Measurements from ENCODE around the gene PRAMEF1.
A peak's percentile ranks its signal among the peaks of the same experiment; 100 is the strongest.
"Not testable (repeated sequence)": the region's sequence is repeated elsewhere in the genome, so short reads cannot be mapped to it uniquely, and the experiment has no call there.

Gene PRAMEF1

DNA sequence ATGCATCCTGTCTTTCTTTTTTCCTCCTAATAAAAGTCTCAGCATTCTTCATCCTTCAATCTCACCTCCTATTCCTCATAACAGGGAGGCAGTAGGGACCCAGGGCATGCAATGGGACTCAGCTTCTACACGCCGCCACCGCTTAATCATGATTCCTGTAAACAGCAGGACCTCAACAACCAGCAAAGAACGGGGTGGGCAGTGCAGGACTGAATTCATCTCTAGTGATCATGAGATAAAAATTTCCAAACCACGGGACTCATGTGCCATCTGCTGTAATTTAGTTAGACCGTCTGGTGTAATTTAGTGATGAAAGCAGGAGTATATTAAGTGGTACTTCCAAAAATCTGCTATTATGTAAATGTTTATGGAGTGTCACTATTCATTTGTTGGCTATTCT, 12.3 kb upstream of the PRAMEF1 start:
- Histone ChIP-seq H3K4ac (ENCODE audit: low read depth in 1 of 2, low read length in 2 of 2) (no peak overlapping the region), H3K79me1 (replicated peaks; ENCODE audit: low read length, poor library complexity, severe bottlenecking) (no peaks in the 10 kb centered on the region), H3K36me3 (ENCODE audit: control insufficient read depth in 1 of 2, insufficient read depth in 2 of 2, low read depth in 1 of 2, low read length in 2 of 2) (no peaks in the 10 kb centered on the region), H3K14ac (ENCODE audit: low read length in 2 of 2) (no peak overlapping the region), H3K4me3 (ENCODE audit: insufficient read depth in 1 of 2, low read depth in 1 of 2, low read length in 2 of 2) (no peak overlapping the region), H3K27ac (ENCODE audit: low read length, poor library complexity, severe bottlenecking) (no peak overlapping the region), H3K4me1 (ENCODE audit: control insufficient read depth, insufficient read depth, low read depth, low read length) (no peaks in the 10 kb centered on the region), H2AFZ (ENCODE audit: low read depth, low read length) (no peak overlapping the region), H2BK12ac (ENCODE audit: low read length in 2 of 2) (no peak overlapping the region), H4K91ac (ENCODE audit: low read length) (no peak overlapping the region), H2BK15ac (ENCODE audit: low read depth, poor library complexity, severe bottlenecking) (no peak overlapping the region), H3K4me2 (ENCODE audit: low read length, poor library complexity, severe bottlenecking) (no peak overlapping the region), H2BK120ac (ENCODE audit: low read depth, low read length) (no peak overlapping the region), H2BK5ac (ENCODE audit: low read depth, low read length, poor library complexity, severe bottlenecking) (no peak overlapping the region), H3K23ac (ENCODE audit: low read length in 2 of 2) (no peak overlapping the region), H3K9ac (ENCODE audit: low read length) (no peak overlapping the region), H4K8ac (ENCODE audit: low read length) (no peak overlapping the region), H2AK5ac (ENCODE audit: low read length, severe bottlenecking) (no peak overlapping the region), H3K18ac (ENCODE audit: low read depth in 1 of 2, low read length in 2 of 2) (no peak overlapping the region), H3K27me3 (ENCODE audit: control insufficient read depth in 1 of 2, insufficient read depth in 1 of 2, low read length in 2 of 2) (peaks cover 0 to 9% of the 10 kb centered on the region in 2 experiments), H3K9me3 (ENCODE audit: control insufficient read depth, low read length) (no peaks in the 10 kb centered on the region)
- no peak for DNase-seq
- 79% methylated on average over 6 of the region's 6 CpGs for WGBS

- not testable (repeated sequence) for H3K27me3 ChIP-seq (ENCODE audit: control insufficient read depth in 1 of 2, insufficient read depth in 1 of 2, low read length in 2 of 2); H2AFZ ChIP-seq (ENCODE audit: low read depth, low read length); H3K27ac ChIP-seq (ENCODE audit: low read length, poor library complexity, severe bottlenecking); H3K4me1 ChIP-seq (ENCODE audit: control insufficient read depth, insufficient read depth, low read depth, low read length); H3K14ac ChIP-seq (ENCODE audit: low read length in 2 of 2); H2BK15ac ChIP-seq (ENCODE audit: low read depth, poor library complexity, severe bottlenecking); H3K4me3 ChIP-seq (ENCODE audit: insufficient read depth in 1 of 2, low read depth in 1 of 2, low read length in 2 of 2); H3K79me1 ChIP-seq (replicated peaks; ENCODE audit: low read length, poor library complexity, severe bottlenecking); H3K4ac ChIP-seq (ENCODE audit: low read depth in 1 of 2, low read length in 2 of 2); H3K36me3 ChIP-seq (ENCODE audit: control insufficient read depth in 1 of 2, insufficient read depth in 2 of 2, low read depth in 1 of 2, low read length in 2 of 2); H2BK5ac ChIP-seq (ENCODE audit: low read depth, low read length, poor library complexity, severe bottlenecking); H2BK120ac ChIP-seq (ENCODE audit: low read depth, low read length); H2AK5ac ChIP-seq (ENCODE audit: low read length, severe bottlenecking); H3K23ac ChIP-seq (ENCODE audit: low read length in 2 of 2); DNase-seq; H4K8ac ChIP-seq (ENCODE audit: low read length); H2BK12ac ChIP-seq (ENCODE audit: low read length in 2 of 2); H3K18ac ChIP-seq (ENCODE audit: low read depth in 1 of 2, low read length in 2 of 2); H3K9ac ChIP-seq (ENCODE audit: low read length); H3K4me2 ChIP-seq (ENCODE audit: low read length, poor library complexity, severe bottlenecking); H3K9me3 ChIP-seq (ENCODE audit: control insufficient read depth, low read length); H4K91ac ChIP-seq (ENCODE audit: low read length)
- WGBS: no CpG with 5 or more reads among the region's 5 CpGs
Observed at GRCh38 chr1:12781488-12781887, 9.7 kb upstream of the PRAMEF1 start.

- H3K9me3 ChIP-seq (ENCODE audit: control insufficient read depth, low read length); H2AK5ac ChIP-seq (ENCODE audit: low read length, severe bottlenecking); H3K27me3 ChIP-seq (ENCODE audit: control insufficient read depth in 1 of 2, insufficient read depth in 1 of 2, low read length in 2 of 2); H3K4me2 ChIP-seq (ENCODE audit: low read length, poor library complexity, severe bottlenecking); H4K91ac ChIP-seq (ENCODE audit: low read length); H2AFZ ChIP-seq (ENCODE audit: low read depth, low read length); H3K18ac ChIP-seq (ENCODE audit: low read depth in 1 of 2, low read length in 2 of 2); H3K4me1 ChIP-seq (ENCODE audit: control insufficient read depth, insufficient read depth, low read depth, low read length); H3K14ac ChIP-seq (ENCODE audit: low read length in 2 of 2); H3K36me3 ChIP-seq (ENCODE audit: control insufficient read depth in 1 of 2, insufficient read depth in 2 of 2, low read depth in 1 of 2, low read length in 2 of 2); H2BK5ac ChIP-seq (ENCODE audit: low read depth, low read length, poor library complexity, severe bottlenecking); H3K79me1 ChIP-seq (replicated peaks; ENCODE audit: low read length, poor library complexity, severe bottlenecking); H3K4ac ChIP-seq (ENCODE audit: low read depth in 1 of 2, low read length in 2 of 2); H2BK120ac ChIP-seq (ENCODE audit: low read depth, low read length); H3K23ac ChIP-seq (ENCODE audit: low read length in 2 of 2); H4K8ac ChIP-seq (ENCODE audit: low read length); H3K4me3 ChIP-seq (ENCODE audit: insufficient read depth in 1 of 2, low read depth in 1 of 2, low read length in 2 of 2); H3K27ac ChIP-seq (ENCODE audit: low read length, poor library complexity, severe bottlenecking); DNase-seq; H2BK15ac ChIP-seq (ENCODE audit: low read depth, poor library complexity, severe bottlenecking); H2BK12ac ChIP-seq (ENCODE audit: low read length in 2 of 2); H3K9ac ChIP-seq (ENCODE audit: low read length): not testable (repeated sequence)
- 34% methylated on average over 6 of the region's 7 CpGs for WGBS
Observed at GRCh38 chr1:12783783-12784182, 7.4 kb upstream of the PRAMEF1 start.

DNA sequence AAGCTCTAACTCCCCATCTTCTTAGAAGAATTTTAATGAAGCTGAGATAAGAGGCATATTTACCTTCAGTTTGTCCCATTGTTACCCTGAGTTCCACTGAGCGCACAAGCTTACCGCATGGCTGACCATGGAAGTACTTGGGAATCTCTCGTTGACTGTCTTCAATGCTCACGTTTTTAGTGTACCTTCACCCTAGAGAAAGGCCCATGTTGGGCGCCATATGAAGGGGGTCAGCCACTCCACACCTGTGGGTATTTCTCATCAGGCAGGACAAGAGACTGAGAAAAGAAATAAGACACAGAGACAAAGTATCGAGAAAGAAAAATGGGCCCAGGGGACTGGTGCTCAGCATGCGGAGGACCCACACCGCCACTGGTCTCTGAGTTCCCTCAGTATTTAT, 6.5 kb upstream of the PRAMEF1 start:
- H3K23ac ChIP-seq (ENCODE audit: low read length in 2 of 2); H3K14ac ChIP-seq (ENCODE audit: low read length in 2 of 2); H2BK120ac ChIP-seq (ENCODE audit: low read depth, low read length); H2BK15ac ChIP-seq (ENCODE audit: low read depth, poor library complexity, severe bottlenecking); H4K8ac ChIP-seq (ENCODE audit: low read length); H3K4me1 ChIP-seq (ENCODE audit: control insufficient read depth, insufficient read depth, low read depth, low read length); H3K4me2 ChIP-seq (ENCODE audit: low read length, poor library complexity, severe bottlenecking); H3K36me3 ChIP-seq (ENCODE audit: control insufficient read depth in 1 of 2, insufficient read depth in 2 of 2, low read depth in 1 of 2, low read length in 2 of 2); H2BK5ac ChIP-seq (ENCODE audit: low read depth, low read length, poor library complexity, severe bottlenecking); H2AFZ ChIP-seq (ENCODE audit: low read depth, low read length); H3K27me3 ChIP-seq (ENCODE audit: control insufficient read depth in 1 of 2, insufficient read depth in 1 of 2, low read length in 2 of 2); H3K4ac ChIP-seq (ENCODE audit: low read depth in 1 of 2, low read length in 2 of 2); H3K4me3 ChIP-seq (ENCODE audit: insufficient read depth in 1 of 2, low read depth in 1 of 2, low read length in 2 of 2); H3K79me1 ChIP-seq (replicated peaks; ENCODE audit: low read length, poor library complexity, severe bottlenecking); H2BK12ac ChIP-seq (ENCODE audit: low read length in 2 of 2); H3K9ac ChIP-seq (ENCODE audit: low read length); H2AK5ac ChIP-seq (ENCODE audit: low read length, severe bottlenecking); H3K9me3 ChIP-seq (ENCODE audit: control insufficient read depth, low read length); H3K27ac ChIP-seq (ENCODE audit: low read length, poor library complexity, severe bottlenecking); H3K18ac ChIP-seq (ENCODE audit: low read depth in 1 of 2, low read length in 2 of 2); H4K91ac ChIP-seq (ENCODE audit: low read length): not testable (repeated sequence)
- peak; percentile 5 for DNase-seq
- WGBS: 85% methylated on average over 7 of the region's 8 CpGs

All from mesenchymal stem cell (in vitro differentiated cells and primary cell).